Mesendoderm (in vitro differentiated cells): ENCODE measurements around the gene PAQR6.

Experiments used
- DNase-seq: peaks from one replicate; pipeline ENCODE4 v3.0.0; 2013
- H2AK5ac ChIP-seq: 2 replicates; pipeline ENCODE4 v1.6.1; 2013; ENCODE audit warnings: low read length, inconsistent platforms
- H2BK120ac ChIP-seq: 2 replicates; pipeline ENCODE4 v1.6.1; 2013; ENCODE audit warnings: low read depth, mild to moderate bottlenecking, low read length, moderate library complexity, mixed read lengths
- H2BK15ac ChIP-seq: replicated peaks from 2 replicates; pipeline ENCODE4 v1.6.1; 2013; ENCODE audit warnings: low read depth, mild to moderate bottlenecking, moderate library complexity
- H2BK5ac ChIP-seq: 2 replicates; pipeline ENCODE4 v1.6.1; 2013; ENCODE audit warnings: low read length, inconsistent platforms
- H3K18ac ChIP-seq: 2 replicates; pipeline ENCODE4 v1.6.1; 2013; ENCODE audit warnings: mild to moderate bottlenecking, low read length, mixed read lengths
- H3K23ac ChIP-seq: one replicate; pipeline ENCODE4 v1.6.1; 2013; ENCODE audit warnings: low read length
- H3K27ac ChIP-seq: 2 replicates; pipeline ENCODE4 v1.5.1; 2013; ENCODE audit warnings: low read depth, mild to moderate bottlenecking, inconsistent platforms, low read length, moderate library complexity
- H3K27me3 ChIP-seq: 2 replicates; pipeline ENCODE4 v1.6.1; 2013; ENCODE audit warnings: low read length, control low read depth, mild to moderate bottlenecking, inconsistent platforms; ENCODE audit not compliant: insufficient read depth, poor library complexity
- H3K36me3 ChIP-seq: 2 replicates; pipeline ENCODE4 v1.6.1; 2013; ENCODE audit warnings: low read length, inconsistent platforms; ENCODE audit not compliant: control insufficient read depth, insufficient read depth
- H3K4ac ChIP-seq: one replicate; pipeline ENCODE4 v1.6.1; 2013; ENCODE audit warnings: low read depth, mild to moderate bottlenecking, low read length, moderate library complexity
- H3K4me1 ChIP-seq: 2 replicates; pipeline ENCODE4 v1.6.1; 2013; ENCODE audit warnings: low read depth, low read length, inconsistent platforms; ENCODE audit not compliant: control insufficient read depth
- H3K4me2 ChIP-seq: 2 replicates; pipeline ENCODE4 v1.6.1; 2013; ENCODE audit warnings: low read length
- H3K4me3 ChIP-seq: 2 replicates; pipeline ENCODE4 v1.5.1; 2013; ENCODE audit warnings: mild to moderate bottlenecking, low read length
- H3K56ac ChIP-seq: one replicate; pipeline ENCODE4 v1.6.1; 2013; ENCODE audit warnings: low read length
- H3K79me1 ChIP-seq: 2 replicates; pipeline ENCODE4 v1.6.1; 2013; ENCODE audit warnings: low read length, inconsistent platforms
- H3K79me2 ChIP-seq: 2 replicates; pipeline ENCODE4 v1.6.1; 2013; ENCODE audit warnings: mild to moderate bottlenecking, low read length; ENCODE audit not compliant: control insufficient read depth, insufficient read depth
- H3K9ac ChIP-seq: 2 replicates; pipeline ENCODE4 v1.6.1; 2013; ENCODE audit warnings: low read length, inconsistent platforms
- H4K5ac ChIP-seq: one replicate; pipeline ENCODE4 v1.6.1; 2013; ENCODE audit warnings: low read length
- H4K8ac ChIP-seq: one replicate; pipeline ENCODE4 v1.6.1; 2013; ENCODE audit warnings: low read depth, mild to moderate bottlenecking, control low read depth, low read length, moderate library complexity
- WGBS: extraction: QIAGEN DNeasy Blood & Tissue Kit; methylation state at CpG from one replicate; pipeline ENCODE4 v1.1.7; 2013; ENCODE audit warnings: low lambda C conversion rate, missing lambda C conversion rate; ENCODE audit not compliant: insufficient coverage; ENCODE audit errors: extremely low coverage; 5-methylcytosine and 5-hydroxymethylcytosine counted together

Gene PAQR6

GRCh38 chr1:156249593-156249992 lies 1.7 kb upstream of the PAQR6 start:
- Histone ChIP-seq H3K4me3 (no peak overlapping the region), H3K79me2 (no peaks in the 10 kb centered on the region), H4K5ac (no peak overlapping the region), H3K4me2 (no peak overlapping the region), H4K8ac (no peak overlapping the region), H3K4ac (no peak overlapping the region), H3K23ac (no peak overlapping the region), H2BK120ac (no peak overlapping the region), H2AK5ac (no peak overlapping the region), H3K4me1 (no peaks in the 10 kb centered on the region), H3K9ac (no peak overlapping the region), H2BK15ac (no peak overlapping the region), H3K27me3 (no peaks in the 10 kb centered on the region), H3K36me3 (peaks cover 24% of the 10 kb centered on the region), H3K79me1 (no peaks in the 10 kb centered on the region), H3K18ac (no peak overlapping the region), H3K27ac (no peak overlapping the region), H3K56ac (no peak overlapping the region), H2BK5ac (no peak overlapping the region)
- no peak for DNase-seq
- WGBS: no CpG with 5 or more reads among the region's 5 CpGs

GRCh38 chr1:156248323-156248683 lies 447 bp upstream of the PAQR6 start:
- H3K27ac ChIP-seq: no peak overlapping the region
- H3K79me1 ChIP-seq: no peaks in the 10 kb centered on the region

GRCh38 chr1:156246781-156247459 lies 936 bp downstream of the PAQR6 start:
- Histone ChIP-seq H3K27me3 (no peaks in the 10 kb centered on the region), H2BK15ac (no peak overlapping the region), H3K23ac (no peak overlapping the region), H3K9ac (no peak overlapping the region), H4K8ac (no peak overlapping the region), H3K4me1 (no peaks in the 10 kb centered on the region), H3K18ac (no peak overlapping the region), H3K4ac (no peak overlapping the region), H4K5ac (no peak overlapping the region), H3K36me3 (peaks cover 7% of the 10 kb centered on the region), H3K56ac (peak overlapping the region; percentile 22), H3K4me3 (no peak overlapping the region), H3K79me2 (no peaks in the 10 kb centered on the region), H2AK5ac (no peak overlapping the region), H2BK5ac (no peak overlapping the region), H3K27ac (no peak overlapping the region), H2BK120ac (no peak overlapping the region), H3K79me1 (no peaks in the 10 kb centered on the region), H3K4me2 (no peak overlapping the region)
- no peak for DNase-seq
- WGBS: no CpG with 5 or more reads among the region's 16 CpGs

More at GRCh38 chr1:156248323-156248683, 447 bp upstream of the PAQR6 start:
- Histone ChIP-seq H3K4me1 (no peaks in the 10 kb centered on the region), H2BK5ac (no peak overlapping the region), H3K4me3 (no peak overlapping the region), H3K18ac (no peak overlapping the region), H3K9ac (no peak overlapping the region), H4K5ac (no peak overlapping the region), H2BK120ac (no peak overlapping the region), H3K56ac (no peak overlapping the region), H4K8ac (no peak overlapping the region), H3K79me2 (no peaks in the 10 kb centered on the region), H3K23ac (no peak overlapping the region), H3K4me2 (no peak overlapping the region), H3K36me3 (peaks cover 15% of the 10 kb centered on the region), H2AK5ac (no peak overlapping the region), H3K4ac (no peak overlapping the region), H2BK15ac (no peak overlapping the region), H3K27me3 (no peaks in the 10 kb centered on the region)
- no peak for DNase-seq
- WGBS: no CpG with 5 or more reads among the region's 4 CpGs

GRCh38 chr1:156246241-156246780 lies 1.5 kb downstream of the PAQR6 start:
- Histone ChIP-seq H3K56ac (no peak overlapping the region), H3K4me1 (no peaks in the 10 kb centered on the region), H4K8ac (no peak overlapping the region), H3K4me3 (no peak overlapping the region), H2BK5ac (no peak overlapping the region), H3K36me3 (peaks cover 7% of the 10 kb centered on the region), H3K79me2 (no peaks in the 10 kb centered on the region), H2AK5ac (no peak overlapping the region), H3K27ac (no peak overlapping the region), H3K27me3 (no peaks in the 10 kb centered on the region), H3K4ac (no peak overlapping the region), H3K79me1 (no peaks in the 10 kb centered on the region), H2BK120ac (no peak overlapping the region), H4K5ac (no peak overlapping the region), H3K9ac (no peak overlapping the region), H3K23ac (no peak overlapping the region), H3K18ac (no peak overlapping the region), H3K4me2 (no peak overlapping the region), H2BK15ac (no peak overlapping the region)
- WGBS: no CpG with 5 or more reads among the region's 10 CpGs
- no peak for DNase-seq

- Histone ChIP-seq H2AK5ac (no peak overlapping the region), H2BK15ac (no peak overlapping the region), H4K8ac (no peak overlapping the region), H3K79me2 (no peaks in the 10 kb centered on the region), H3K18ac (no peak overlapping the region), H2BK5ac (no peak overlapping the region), H3K27ac (no peak overlapping the region), H3K36me3 (peaks cover 3% of the 10 kb centered on the region), H3K23ac (no peak overlapping the region), H3K4me2 (no peak overlapping the region), H4K5ac (no peak overlapping the region), H3K79me1 (no peaks in the 10 kb centered on the region), H3K4ac (no peak overlapping the region), H2BK120ac (no peak overlapping the region), H3K56ac (no peak overlapping the region), H3K4me3 (no peak overlapping the region), H3K9ac (no peak overlapping the region), H3K4me1 (no peaks in the 10 kb centered on the region), H3K27me3 (no peaks in the 10 kb centered on the region)
- no CpG with 5 or more reads among the region's 69 CpGs for WGBS
- DNase-seq: no peak
These were observed 2.2 kb downstream of the PAQR6 start for GRCh38 chr1:156245451-156246232.
